Naive thymus-derived CD4-positive, alpha-beta T cell (primary cell): ENCODE results near the gene PTPRN. TPM values are rescaled to one million over a fixed set of nuclear protein-coding genes. Genes with fewer than 3 reads are reported as not detected.
"Not testable (repeated sequence)": the region's sequence is repeated elsewhere in the genome, so short reads cannot be mapped to it uniquely, and the experiment has no call there.

Experiments used
- ATAC-seq: fragments of 150-1000 bp; cut with Tn5 transposase; 2 replicates; pipeline ENCODE4 v1.10.0; 2021; ENCODE audit warnings: mild to moderate bottlenecking, moderate library complexity
- CTCF ChIA-PET: fragments of 350-600 bp; sonication (Branson Sonifier 250); formaldehyde crosslinking; loops from one replicate; lab custom pipeline; 2021; ENCODE audit warnings: antibody characterized with exemption; lab: Charles Lee
- POLR2A ChIA-PET: fragments of 350-600 bp; sonication (Branson Sonifier 250); formaldehyde crosslinking; loops from one replicate; lab custom pipeline; 2021; ENCODE audit warnings: antibody characterized with exemption, inconsistent platforms; lab: Charles Lee
- DNase-seq, 9 donors: peaks; one replicate each; pipeline versions ENCODE4 v3.0.0 to v3.0.0-alpha.2; 2020 to 2022; ENCODE audit warnings: mixed read lengths in 1 of 9
- H3K27ac ChIP-seq: one replicate; pipeline ENCODE4 v1.7.0; 2013; ENCODE audit warnings: mild to moderate bottlenecking, low read depth, low read length, moderate library complexity
- H3K27me3 ChIP-seq, 2 donors: one replicate each; pipeline ENCODE4 v1.7.0; 2013; ENCODE audit warnings: low read length in 2 of 2, mild to moderate bottlenecking in 2 of 2, moderate library complexity in 2 of 2; ENCODE audit not compliant: control insufficient read depth in 2 of 2, insufficient read depth in 2 of 2
- H3K36me3 ChIP-seq, 3 experiments: 1 replicate in 2 of 3; 2 replicates in 1 of 3; pipeline ENCODE4 v1.7.0; 2013; ENCODE audit warnings: low read length in 3 of 3, mild to moderate bottlenecking in 3 of 3, moderate library complexity in 1 of 3; ENCODE audit not compliant: insufficient read depth in 3 of 3, control insufficient read depth in 2 of 3
- H3K4me1 ChIP-seq, 2 donors: one replicate each; pipeline ENCODE4 v1.7.0; 2013; ENCODE audit warnings: low read length in 2 of 2, mild to moderate bottlenecking in 2 of 2, moderate library complexity in 1 of 2; ENCODE audit not compliant: control insufficient read depth in 2 of 2, insufficient read depth in 2 of 2
- H3K4me3 ChIP-seq: 2 replicates; pipeline ENCODE4 v1.7.0; 2013; ENCODE audit warnings: mild to moderate bottlenecking, low read length
- H3K9me3 ChIP-seq, 3 experiments: 1 replicate in 2 of 3; 2 replicates in 1 of 3; pipeline ENCODE4 v1.7.0; 2013; ENCODE audit warnings: low read length in 3 of 3; ENCODE audit not compliant: control insufficient read depth in 2 of 3
- H3K27ac Mint-ChIP-seq, 9 donors: one replicate each; pipeline ENCODE4 v1.8.0; 2020 to 2022; ENCODE audit warnings: mixed read lengths in 9 of 9, mild to moderate bottlenecking in 8 of 9, moderate library complexity in 5 of 9, inconsistent platforms in 2 of 9
- H3K27me3 Mint-ChIP-seq, 5 donors: one replicate each; pipeline ENCODE4 v1.8.0; 2021 to 2022; ENCODE audit warnings: mixed read lengths in 5 of 5, mild to moderate bottlenecking in 1 of 5
- H3K36me3 Mint-ChIP-seq, 5 donors: one replicate each; pipeline ENCODE4 v1.8.0; 2020 to 2022; ENCODE audit warnings: mixed read lengths in 5 of 5, mild to moderate bottlenecking in 3 of 5, inconsistent platforms in 1 of 5
- H3K4me1 Mint-ChIP-seq, 7 donors: one replicate each; pipeline ENCODE4 v1.8.0; 2020 to 2022; ENCODE audit warnings: mixed read lengths in 7 of 7, mild to moderate bottlenecking in 3 of 7, inconsistent platforms in 1 of 7
- H3K4me3 Mint-ChIP-seq, 10 donors: one replicate each; pipeline ENCODE4 v1.8.0; 2020 to 2022; ENCODE audit warnings: mild to moderate bottlenecking in 10 of 10, mixed read lengths in 10 of 10, moderate library complexity in 6 of 10, inconsistent platforms in 2 of 10
- H3K9me3 Mint-ChIP-seq, 11 donors: one replicate each; pipeline ENCODE4 v1.8.0; 2020 to 2022; ENCODE audit warnings: mixed read lengths in 11 of 11, mild to moderate bottlenecking in 4 of 11, inconsistent platforms in 1 of 11, moderate library complexity in 1 of 11
- intact Hi-C, 2 donors: fragments of 100-400 bp; cut with micrococcal nuclease; formaldehyde crosslinking; loops; one replicate each; pipeline ENCODE4 v1.15.1; 2023
- polyA plus RNA-seq, 2 donors: library from polyadenylated mRNA; unstranded; fragments of 300-500 nt; fragmentation: Illumina TruSeq; gene quantifications; one replicate each; pipeline ENCODE4 v1.2.3, GENCODE V29; 2021
- total RNA-seq, 6 experiments: library from RNA in 5 of 6; stranded (reverse) in 5 of 6; gene quantifications; 1 replicate in 5 of 6; 2 replicates in 1 of 6; pipeline ENCODE4 v1.2.3 and lab custom pipeline; 2021 to 2026

PTPRN gene
- total and polyA plus RNA-seq, 7 experiments from 2014 or later: 0.48 TPM; not detected in 6

DNA sequence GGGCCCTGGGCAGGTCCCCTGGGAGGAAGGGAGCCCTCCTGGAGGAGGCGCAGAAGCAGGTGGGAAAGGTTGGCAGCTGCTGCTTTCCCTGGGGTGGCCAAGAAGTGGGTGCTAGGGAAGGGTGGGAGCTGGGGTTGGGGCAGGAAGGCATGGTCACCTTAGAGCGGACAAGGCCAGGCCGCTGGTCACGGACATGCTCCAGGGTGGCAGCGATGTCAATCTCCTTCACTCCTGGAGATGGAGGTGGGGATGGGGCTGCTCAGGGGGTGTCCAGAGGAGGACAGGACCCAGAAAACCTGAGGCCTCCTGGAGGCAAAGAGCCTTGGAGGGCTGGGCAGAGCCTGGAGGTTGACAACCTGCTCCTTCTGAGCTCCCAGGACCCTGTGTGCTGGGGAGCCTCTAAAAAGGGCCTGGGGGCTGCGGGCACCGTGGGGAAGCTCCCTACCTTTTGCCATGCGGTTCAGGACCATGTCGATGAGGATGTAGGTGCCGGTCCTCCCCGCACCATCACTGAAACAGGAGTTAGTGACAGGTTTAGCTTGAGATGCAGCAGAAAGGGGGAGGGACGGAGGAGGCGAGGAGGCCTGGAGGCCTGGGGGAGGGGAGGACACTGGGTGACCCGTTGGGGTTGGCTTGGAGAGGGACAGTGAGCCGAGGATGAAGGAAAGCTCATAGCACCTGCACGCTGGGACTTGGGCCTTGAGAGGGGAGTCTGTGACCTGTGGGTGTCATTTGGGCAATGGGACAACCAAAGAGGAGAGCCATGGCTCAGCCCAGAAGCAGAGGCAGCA lies 18.6 kb downstream of the PTPRN start:
- Mint-ChIP-seq H3K9me3 (no peaks in the 10 kb centered on the region), H3K4me3 (no peak overlapping the region), H3K36me3 (peaks cover 0 to 2% (median 0%) of the 10 kb centered on the region in 5 donors), H3K27ac (no peak overlapping the region), H3K4me1 (peaks cover 7 to 17% (median 13%) of the 10 kb centered on the region in 7 donors), H3K27me3 (peaks cover 0 to 4% (median 0%) of the 10 kb centered on the region in 5 donors)
- Histone ChIP-seq H3K9me3 (no peaks in the 10 kb centered on the region), H3K27me3 (no peaks in the 10 kb centered on the region), H3K27ac (no peak overlapping the region), H3K4me3 (no peak overlapping the region), H3K4me1 (peaks cover 2 to 4% of the 10 kb centered on the region in 2 donors), H3K36me3 (peaks cover 0 to 12% (median 0%) of the 10 kb centered on the region in 3 experiments)
- no peak for ATAC-seq
- CTCF ChIA-PET: interaction anchor here (0.9 to 11.9 kb wide), 5 partner anchors 9 to 115 kb away, joined by 3 to 194 read pairs (median 3); partner anchors contain the start of gene DNAJB2
- intact Hi-C loops: loop anchor here in 1 of 2 donors (5.0 kb wide), 1 partner anchor 252 kb away; the partner anchor contains the start of genes CHPF and TMEM198
- POLR2A ChIA-PET: interaction anchor here (1.3 to 1.4 kb wide), 3 partner anchors 9 to 38 kb away, joined by 3 to 6 read pairs (median 4); partner anchors contain the start of gene DNAJB2
- no peak for DNase-seq

DNA sequence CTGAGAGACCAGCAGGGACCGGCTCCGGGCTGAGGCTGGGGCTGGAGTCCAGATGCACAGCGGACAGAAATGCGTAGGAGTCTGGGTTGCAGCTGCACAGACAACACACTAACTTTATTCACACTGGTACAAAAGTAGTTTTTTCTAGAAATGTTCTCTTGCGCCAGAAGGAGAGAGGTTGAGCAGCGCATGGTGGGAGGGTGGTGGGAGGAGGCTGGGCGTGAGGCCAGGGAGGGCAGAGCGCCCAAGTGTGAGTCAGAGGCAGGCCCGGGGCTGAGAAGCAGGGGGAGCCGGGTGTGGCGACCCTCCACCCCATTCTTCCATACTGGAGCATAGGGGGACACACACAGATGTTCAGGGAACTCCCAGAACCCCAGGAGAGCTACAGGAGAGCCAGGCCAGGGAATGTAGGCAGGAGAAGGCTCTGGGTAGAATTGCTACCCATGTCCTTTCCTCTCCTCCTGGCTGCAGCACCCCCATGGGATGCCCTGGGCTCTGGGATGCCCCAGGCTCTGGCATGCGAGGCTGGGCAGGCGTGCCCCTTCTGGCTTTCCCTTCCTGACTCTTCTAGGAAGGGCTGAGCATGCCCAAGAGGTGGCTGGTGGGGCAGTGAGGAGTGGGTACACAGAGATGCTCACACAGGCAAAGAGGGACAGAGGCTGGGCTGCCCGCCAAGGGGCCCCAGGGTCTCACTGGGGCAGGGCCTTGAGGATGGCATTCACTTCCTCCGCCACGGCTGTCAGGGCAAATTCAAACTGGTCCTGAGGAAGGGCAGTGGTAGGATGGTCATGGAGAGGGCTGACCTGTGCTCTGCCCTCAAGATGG lies 19.5 kb downstream of the PTPRN start:
- no peak overlapping the region for H3K27ac Mint-ChIP-seq
- H3K4me1 Mint-ChIP-seq: peaks cover 5 to 10% (median 8%) of the 10 kb centered on the region in 7 donors

DNA sequence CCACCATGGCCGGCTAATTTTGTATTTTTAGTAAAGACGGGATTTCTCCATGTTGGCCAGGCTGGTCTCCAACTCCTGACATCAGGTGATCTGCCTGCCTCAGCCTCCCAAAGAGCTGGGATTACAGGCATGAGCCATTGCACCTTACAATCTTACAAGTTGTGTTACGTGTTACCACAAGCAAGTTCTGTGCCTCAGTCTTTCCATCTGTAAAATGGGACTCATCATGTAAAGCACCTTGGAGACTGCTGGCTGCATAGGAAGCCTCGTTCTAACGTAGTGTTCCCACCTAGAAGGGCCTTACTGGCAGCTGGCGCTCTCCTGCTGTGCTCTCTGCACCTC lies 20.0 kb downstream of the PTPRN start:
- intact Hi-C loops: no loop called here
- no peak for DNase-seq
- ATAC-seq: no peak
- Histone ChIP-seq H3K4me1 (no peaks in the 10 kb centered on the region), H3K27me3 (no peaks in the 10 kb centered on the region), H3K36me3 (peaks cover 0 to 26% (median 0%) of the 10 kb centered on the region in 3 experiments), H3K27ac (no peak overlapping the region), H3K4me3 (no peak overlapping the region), H3K9me3 (no peaks in the 10 kb centered on the region)
- H3K4me1 Mint-ChIP-seq: peaks cover 2 to 6% (median 5%) of the 10 kb centered on the region in 7 donors
- no peak overlapping the region for H3K27ac Mint-ChIP-seq
- ChIA-PET POLR2A (interaction anchor here (1.4 kb wide), 1 partner anchor 37 kb away, joined by 3 read pairs; no protein-coding TSS in a partner anchor), CTCF (no interaction called here)
- peaks cover 0 to 5% (median 0%) of the 10 kb centered on the region in 5 donors for H3K36me3 Mint-ChIP-seq
- peaks cover 0 to 3% (median 0%) of the 10 kb centered on the region in 5 donors for H3K27me3 Mint-ChIP-seq
- H3K9me3 Mint-ChIP-seq: no peaks in the 10 kb centered on the region
- H3K4me3 Mint-ChIP-seq: no peak overlapping the region

More for the DNA sequence above, 19.5 kb downstream of the PTPRN start:
- ChIA-PET POLR2A (interaction anchor here (1.3 to 1.4 kb wide), 2 partner anchors 9 to 38 kb away, joined by 3 to 4 read pairs; no protein-coding TSS in a partner anchor), CTCF (interaction anchor here (1.1 to 11.9 kb wide), 3 partner anchors 9 to 11 kb away, joined by 3 to 194 read pairs (median 3); partner anchors contain the start of gene DNAJB2)
- Histone ChIP-seq H3K27me3 (no peaks in the 10 kb centered on the region), H3K4me1 (peaks cover 0 to 2% of the 10 kb centered on the region in 2 donors), H3K36me3 (peaks cover 0 to 20% (median 0%) of the 10 kb centered on the region in 3 experiments), H3K4me3 (no peak overlapping the region), H3K27ac (no peak overlapping the region), H3K9me3 (no peaks in the 10 kb centered on the region)
- Mint-ChIP-seq H3K36me3 (peaks cover 0 to 5% (median 0%) of the 10 kb centered on the region in 5 donors), H3K9me3 (no peaks in the 10 kb centered on the region), H3K4me3 (no peak overlapping the region), H3K27me3 (peaks cover 0 to 3% (median 0%) of the 10 kb centered on the region in 5 donors)
- DNase-seq: no peak
- intact Hi-C loops: loop anchor here in 1 of 2 donors (5.0 kb wide), 1 partner anchor 253 kb away; the partner anchor contains the start of genes CHPF and TMEM198
- ATAC-seq: no peak

DNA sequence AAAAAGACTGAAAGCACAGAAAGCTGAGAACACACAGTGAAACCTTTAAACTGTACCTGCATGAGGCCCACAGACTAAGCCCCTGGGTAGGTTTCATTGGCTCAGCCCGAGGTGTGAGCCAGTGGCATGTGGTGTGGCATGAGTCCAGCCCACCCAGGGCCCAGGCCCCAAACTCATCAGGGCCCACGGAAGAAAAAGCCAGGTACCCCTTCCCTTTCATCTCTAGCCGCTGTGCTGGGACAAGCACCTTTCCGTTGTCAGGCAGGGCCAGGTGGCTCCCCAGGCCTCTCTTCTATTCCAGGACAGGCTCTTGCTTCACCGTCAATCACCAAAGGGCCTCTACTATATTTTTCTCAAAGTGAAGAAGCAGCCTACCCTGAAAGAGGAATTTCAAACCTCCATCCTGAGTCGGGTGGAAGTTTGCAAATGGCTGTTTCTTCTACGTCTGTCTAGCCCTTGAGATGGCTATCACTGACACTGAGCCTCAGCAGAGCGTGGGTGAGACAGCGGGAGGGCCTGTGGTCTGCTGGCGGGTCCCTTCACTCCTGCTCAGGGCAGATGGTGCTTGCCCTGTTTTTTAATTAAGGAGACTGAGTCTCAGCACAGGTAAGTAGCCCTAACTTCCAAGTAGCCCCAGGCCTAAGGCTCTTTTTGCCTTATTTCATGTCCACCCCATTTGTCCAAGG lies 21.5 kb downstream of the PTPRN start:
- H3K36me3 Mint-ChIP-seq: peaks cover 0 to 12% (median 5%) of the 10 kb centered on the region in 5 donors
- ChIA-PET POLR2A (interaction anchor here (0.7 kb wide), 1 partner anchor 40 kb away, joined by 3 read pairs; no protein-coding TSS in a partner anchor), CTCF (interaction anchor here (0.8 kb wide), 1 partner anchor 9 kb away, joined by 5 read pairs; the partner anchor contains the start of gene DNAJB2)
- peaks cover 0 to 3% (median 0%) of the 10 kb centered on the region in 5 donors for H3K27me3 Mint-ChIP-seq
- peaks cover 5 to 13% (median 6%) of the 10 kb centered on the region in 7 donors for H3K4me1 Mint-ChIP-seq
- no peak overlapping the region for H3K4me3 ChIP-seq
- no peaks in the 10 kb centered on the region for H3K9me3 ChIP-seq
- H3K27ac Mint-ChIP-seq: peak overlapping the region in 4 of 9 donors; percentile 51 to 85 (median 60)
- no peak overlapping the region for H3K4me3 Mint-ChIP-seq
- H3K36me3 ChIP-seq: peaks cover 0 to 40% (median 6%) of the 10 kb centered on the region in 3 experiments
- H3K9me3 Mint-ChIP-seq: no peaks in the 10 kb centered on the region
- H3K27me3 ChIP-seq: no peaks in the 10 kb centered on the region
- ATAC-seq (no peak), DNase-seq (no peak)
- H3K27ac ChIP-seq: peak overlapping the region; percentile 17
- intact Hi-C loops: no loop called here
- no peaks in the 10 kb centered on the region for H3K4me1 ChIP-seq

GRCh38 chr2:219287116-219287440 lies 22.1 kb downstream of the PTPRN start:
- ChIA-PET CTCF (interaction anchor here (0.6 to 2.0 kb wide), 5 partner anchors 8 to 50 kb away, joined by 3 to 12 read pairs (median 3); partner anchors contain the start of gene DNAJB2), POLR2A (interaction anchor here (1.0 kb wide), 1 partner anchor 8 kb away, joined by 3 read pairs; no protein-coding TSS in a partner anchor)
- peaks cover 0 to 46% (median 13%) of the 10 kb centered on the region in 3 experiments for H3K36me3 ChIP-seq
- intact Hi-C loops, H3K4me3 ChIP-seq, ATAC-seq, H3K9me3 ChIP-seq, H3K27me3 Mint-ChIP-seq, H3K4me1 ChIP-seq, H3K27me3 ChIP-seq, H3K4me3 Mint-ChIP-seq, H3K27ac ChIP-seq, H3K9me3 Mint-ChIP-seq, DNase-seq: not testable (repeated sequence)
- peaks cover 0 to 19% (median 8%) of the 10 kb centered on the region in 5 donors for H3K36me3 Mint-ChIP-seq
- peaks cover 5 to 18% (median 9%) of the 10 kb centered on the region in 7 donors for H3K4me1 Mint-ChIP-seq
- peak overlapping the region in 4 of 9 donors; percentile 12 to 82 (median 43) for H3K27ac Mint-ChIP-seq
